NT2/D1 (cell line): ENCODE data around the gene BMX.

Experiments
- DNase-seq: peaks from one replicate; pipeline ENCODE4 v3.0.0-alpha.2; 2011; ENCODE audit warnings: low read depth, low spot score
- H3K27me3 ChIP-seq: 2 replicates; pipeline ENCODE4 v1.6.0; 2011; ENCODE audit warnings: mild to moderate bottlenecking; ENCODE audit not compliant: insufficient read length, insufficient read depth
- H3K36me3 ChIP-seq: 2 replicates; pipeline ENCODE4 v1.6.1; 2011; ENCODE audit warnings: mild to moderate bottlenecking, low read length, mixed read lengths; ENCODE audit not compliant: insufficient read depth, insufficient read length
- H3K4me1 ChIP-seq: 2 replicates; pipeline ENCODE4 v1.5.1; 2011; ENCODE audit not compliant: insufficient read depth, insufficient read length
- H3K4me3 ChIP-seq: 2 replicates; pipeline ENCODE4 v1.5.1; 2011; ENCODE audit warnings: low read depth; ENCODE audit not compliant: insufficient read length
- H3K9ac ChIP-seq: 2 replicates; pipeline ENCODE4 v1.6.0; 2011; ENCODE audit warnings: low read depth; ENCODE audit not compliant: insufficient read length
- H3K9me3 ChIP-seq: 2 replicates; pipeline ENCODE4 v1.5.1; 2011; ENCODE audit warnings: mild to moderate bottlenecking, low read length; ENCODE audit not compliant: insufficient read depth
- SUZ12 ChIP-seq: IDR thresholded peaks from 2 replicates; pipeline ENCODE4 v1.6.1; 2011; ENCODE audit not compliant: insufficient read length, insufficient read depth; ENCODE audit errors: extremely low read depth
- YY1 ChIP-seq: IDR thresholded peaks from 2 replicates; pipeline ENCODE4 v1.6.1; 2011; ENCODE audit not compliant: insufficient read length, insufficient read depth
- ZNF274 ChIP-seq: IDR thresholded peaks from 2 replicates; pipeline ENCODE4 v1.6.1; 2011; ENCODE audit warnings: mild to moderate bottlenecking, low read depth, low read length

BMX gene

DNA sequence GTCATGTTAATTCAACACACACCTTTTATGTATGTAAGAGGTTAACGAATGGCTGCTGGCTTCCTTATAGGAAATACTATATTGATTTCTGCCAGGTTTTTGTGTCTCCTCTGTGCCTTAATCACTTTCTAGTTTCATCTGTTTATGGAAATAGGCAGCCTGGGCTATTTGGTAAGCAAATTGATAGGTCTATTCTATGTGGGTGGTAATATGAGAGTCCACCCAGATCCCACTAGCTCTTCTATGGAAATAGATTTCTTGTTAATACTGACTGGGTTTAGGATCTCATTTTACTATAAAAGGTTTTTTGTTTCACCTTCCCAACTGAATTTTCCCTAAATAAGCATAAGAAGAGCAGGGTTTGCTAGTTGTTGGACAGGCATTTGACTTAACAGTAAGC, 4.1 kb downstream of the BMX start:
- no peak for DNase-seq
- Histone ChIP-seq H3K4me1 (no peaks in the 10 kb centered on the region), H3K4me3 (no peak overlapping the region), H3K9me3 (no peaks in the 10 kb centered on the region), H3K9ac (no peak overlapping the region), H3K36me3 (no peaks in the 10 kb centered on the region), H3K27me3 (no peaks in the 10 kb centered on the region)
- TF ChIP-seq ZNF274: no peak
- TF ChIP-seq SUZ12: no peak
- TF ChIP-seq YY1: no peak

- Histone ChIP-seq H3K9me3 (no peaks in the 10 kb centered on the region), H3K36me3 (no peaks in the 10 kb centered on the region), H3K27me3 (no peaks in the 10 kb centered on the region), H3K4me3 (no peak overlapping the region), H3K4me1 (no peaks in the 10 kb centered on the region), H3K9ac (no peak overlapping the region)
- no peak for DNase-seq
- no peak for TF ChIP-seq YY1
- no peak for TF ChIP-seq SUZ12
- TF ChIP-seq ZNF274: no peak
Measured at GRCh38 chrX:15505101-15505500, 4.5 kb downstream of the BMX start.

DNA sequence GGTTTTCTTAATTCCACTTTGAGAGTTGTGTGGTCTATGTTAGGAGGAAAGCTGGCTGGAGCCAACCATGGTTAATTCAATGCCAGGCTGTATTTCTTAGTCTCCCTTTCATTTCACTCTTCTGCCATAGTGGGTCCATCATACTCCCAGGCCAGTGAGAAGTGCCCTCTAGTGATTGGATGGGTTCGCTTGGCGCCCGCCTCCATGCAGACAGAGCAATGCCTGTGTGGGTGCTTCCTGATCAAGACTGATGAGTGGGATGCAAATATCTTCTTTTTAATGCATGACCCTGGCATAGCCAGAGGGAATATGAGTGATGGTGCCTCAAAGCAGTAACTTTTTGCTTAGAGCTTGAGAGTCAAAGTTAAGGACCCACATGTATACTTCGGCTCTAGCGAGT, 6.4 kb downstream of the BMX start:
- no peak for DNase-seq
- no peak for TF ChIP-seq YY1
- no peak for TF ChIP-seq SUZ12
- no peak for TF ChIP-seq ZNF274
- no peak overlapping the region for H3K9ac ChIP-seq
- H3K4me1 ChIP-seq: no peaks in the 10 kb centered on the region
- H3K4me3 ChIP-seq: no peak overlapping the region
- H3K9me3 ChIP-seq: no peaks in the 10 kb centered on the region
- no peaks in the 10 kb centered on the region for H3K36me3 ChIP-seq
- no peaks in the 10 kb centered on the region for H3K27me3 ChIP-seq

- no peaks in the 10 kb centered on the region for H3K9me3 ChIP-seq
- H3K4me3 ChIP-seq: no peak overlapping the region
- H3K4me1 ChIP-seq: no peaks in the 10 kb centered on the region
- H3K9ac ChIP-seq: no peak overlapping the region
- no peak for TF ChIP-seq SUZ12
- TF ChIP-seq ZNF274: no peak
- TF ChIP-seq YY1: no peak
- no peak for DNase-seq
- H3K27me3 ChIP-seq: no peaks in the 10 kb centered on the region
- H3K36me3 ChIP-seq: no peaks in the 10 kb centered on the region
Measured at GRCh38 chrX:15509845-15510244, 9.2 kb downstream of the BMX start.

- Histone ChIP-seq H3K4me3 (no peak overlapping the region), H3K9ac (no peak overlapping the region), H3K9me3 (no peaks in the 10 kb centered on the region), H3K27me3 (no peaks in the 10 kb centered on the region), H3K4me1 (no peaks in the 10 kb centered on the region), H3K36me3 (no peaks in the 10 kb centered on the region)
- DNase-seq: no peak
- no peak for TF ChIP-seq YY1
- no peak for TF ChIP-seq ZNF274
- TF ChIP-seq SUZ12: no peak
Measured at GRCh38 chrX:15511563-15511962, 11.0 kb downstream of the BMX start.

DNA sequence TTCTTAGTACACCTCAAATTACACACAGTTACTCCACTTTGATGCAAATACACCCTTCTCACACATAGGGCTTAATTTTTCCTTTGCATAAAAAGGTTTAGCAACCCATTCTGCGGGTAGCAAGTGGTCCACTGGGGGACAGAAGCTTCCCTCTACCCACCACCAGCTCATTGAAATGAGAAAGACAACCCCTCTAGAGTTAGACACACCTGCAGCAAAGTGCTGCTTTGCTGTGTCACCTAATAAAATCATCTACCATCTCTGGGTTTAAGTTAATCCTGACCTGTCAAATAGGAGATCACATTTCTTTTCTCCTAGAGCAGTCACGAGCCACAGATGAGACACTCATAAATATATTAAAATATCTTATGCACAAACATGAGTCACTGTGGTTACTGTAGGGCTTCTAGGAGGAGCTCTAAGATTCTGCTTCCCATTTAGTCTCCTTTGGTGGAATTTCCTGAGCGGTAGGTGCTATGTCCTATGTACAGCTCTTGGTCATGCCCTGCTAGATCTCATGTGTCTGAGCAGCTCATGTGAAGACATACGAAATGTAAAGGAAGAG, 11.9 kb downstream of the BMX start:
- Histone ChIP-seq H3K4me3 (no peak overlapping the region), H3K27me3 (no peaks in the 10 kb centered on the region), H3K36me3 (no peaks in the 10 kb centered on the region), H3K9me3 (no peaks in the 10 kb centered on the region), H3K4me1 (no peaks in the 10 kb centered on the region), H3K9ac (no peak overlapping the region)
- DNase-seq: no peak
- TF ChIP-seq ZNF274: no peak
- TF ChIP-seq YY1: no peak
- no peak for TF ChIP-seq SUZ12

GRCh38 chrX:15514279-15514678, 13.7 kb downstream of the BMX start:
- Histone ChIP-seq H3K27me3 (no peaks in the 10 kb centered on the region), H3K4me1 (no peaks in the 10 kb centered on the region), H3K4me3 (no peak overlapping the region), H3K36me3 (no peaks in the 10 kb centered on the region), H3K9ac (no peak overlapping the region), H3K9me3 (no peaks in the 10 kb centered on the region)
- TF ChIP-seq YY1: no peak
- TF ChIP-seq SUZ12: no peak
- no peak for TF ChIP-seq ZNF274
- no peak for DNase-seq

DNA sequence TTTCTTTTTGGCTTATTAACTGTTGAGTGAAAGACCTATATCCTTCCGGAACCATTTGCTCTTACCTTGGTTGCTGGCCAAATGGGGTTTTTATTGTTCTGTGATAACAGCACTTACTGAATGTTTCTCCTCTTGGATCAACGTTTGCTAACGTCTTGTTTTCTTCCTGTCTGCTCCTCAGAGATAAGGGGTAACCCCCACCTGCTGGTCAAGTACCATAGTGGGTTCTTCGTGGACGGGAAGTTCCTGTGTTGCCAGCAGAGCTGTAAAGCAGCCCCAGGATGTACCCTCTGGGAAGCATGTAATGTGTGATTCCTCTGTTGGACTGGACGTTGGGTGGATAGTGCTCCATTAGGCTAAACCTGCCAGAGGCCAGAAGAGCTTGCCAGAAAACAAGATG, 15.3 kb downstream of the BMX start:
- Histone ChIP-seq H3K4me1 (no peaks in the 10 kb centered on the region), H3K36me3 (no peaks in the 10 kb centered on the region), H3K4me3 (no peak overlapping the region), H3K9me3 (no peaks in the 10 kb centered on the region), H3K27me3 (no peaks in the 10 kb centered on the region), H3K9ac (no peak overlapping the region)
- TF ChIP-seq SUZ12 (no peak), YY1 (no peak), ZNF274 (no peak)
- DNase-seq: no peak
